ENCODE results near the gene COA7.

COA7 gene

DNA sequence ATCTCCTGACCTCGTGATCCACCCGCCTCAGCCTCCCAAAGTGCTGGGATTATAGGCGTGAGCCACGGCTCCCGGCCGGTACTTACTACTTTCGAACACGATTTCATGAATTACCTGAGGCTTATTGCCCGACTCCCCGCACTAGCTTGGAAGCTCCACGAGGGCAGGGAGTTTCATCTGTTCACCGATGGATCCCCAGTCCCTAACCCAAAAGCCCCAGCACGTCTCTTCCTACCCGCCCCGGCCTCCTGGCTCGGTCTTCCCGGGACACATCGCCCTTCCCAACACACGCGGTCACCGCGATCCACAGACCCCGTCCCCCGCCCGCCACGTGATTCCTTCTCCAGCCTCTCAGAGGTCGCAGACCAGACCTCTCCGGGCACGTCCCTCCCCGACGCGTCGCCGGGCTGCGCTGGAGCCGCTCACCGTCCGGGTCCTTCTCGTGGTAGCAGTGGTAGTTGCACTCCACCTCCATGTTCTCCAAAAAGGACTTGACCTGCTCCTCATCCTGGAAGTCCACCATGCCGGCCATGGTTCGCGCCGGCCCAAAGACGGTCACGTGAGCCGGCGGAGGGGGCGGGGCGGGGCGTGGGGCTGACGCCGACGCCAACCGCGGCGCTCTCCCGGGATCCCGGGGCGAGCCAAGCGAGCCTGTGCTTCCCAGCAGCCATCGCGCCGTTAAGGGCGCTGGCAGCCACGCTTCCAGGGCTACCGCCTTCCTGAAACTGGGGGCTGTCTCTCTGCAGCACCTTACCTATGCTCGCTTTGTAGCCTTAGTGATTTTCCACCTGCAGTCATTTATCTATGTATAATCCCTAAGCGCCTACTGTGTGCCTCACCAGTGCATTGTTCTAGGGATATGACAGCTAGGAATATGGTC is at the start of gene COA7 (continued):
- TF ChIP-seq, protein P1, sequence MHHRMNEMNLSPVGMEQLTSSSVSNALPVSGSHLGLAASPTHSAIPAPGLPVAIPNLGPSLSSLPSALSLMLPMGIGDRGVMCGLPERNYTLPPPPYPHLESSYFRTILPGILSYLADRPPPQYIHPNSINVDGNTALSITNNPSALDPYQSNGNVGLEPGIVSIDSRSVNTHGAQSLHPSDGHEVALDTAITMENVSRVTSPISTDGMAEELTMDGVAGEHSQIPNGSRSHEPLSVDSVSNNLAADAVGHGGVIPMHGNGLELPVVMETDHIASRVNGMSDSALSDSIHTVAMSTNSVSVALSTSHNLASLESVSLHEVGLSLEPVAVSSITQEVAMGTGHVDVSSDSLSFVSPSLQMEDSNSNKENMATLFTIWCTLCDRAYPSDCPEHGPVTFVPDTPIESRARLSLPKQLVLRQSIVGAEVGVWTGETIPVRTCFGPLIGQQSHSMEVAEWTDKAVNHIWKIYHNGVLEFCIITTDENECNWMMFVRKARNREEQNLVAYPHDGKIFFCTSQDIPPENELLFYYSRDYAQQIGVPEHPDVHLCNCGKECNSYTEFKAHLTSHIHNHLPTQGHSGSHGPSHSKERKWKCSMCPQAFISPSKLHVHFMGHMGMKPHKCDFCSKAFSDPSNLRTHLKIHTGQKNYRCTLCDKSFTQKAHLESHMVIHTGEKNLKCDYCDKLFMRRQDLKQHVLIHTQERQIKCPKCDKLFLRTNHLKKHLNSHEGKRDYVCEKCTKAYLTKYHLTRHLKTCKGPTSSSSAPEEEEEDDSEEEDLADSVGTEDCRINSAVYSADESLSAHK (tag by site-specific recombination; IDR thresholded peaks at IDR 0.05) = no peak
- TF ChIP-seq ZNF433 (tag by site-specific recombination; IDR thresholded peaks at IDR 0.05; ENCODE audit: low read depth) = no peak
- TF ChIP-seq ZNF350 (tag by site-specific recombination; IDR thresholded peaks at IDR 0.05) = no peak
- TF ChIP-seq GLI2 (tag by site-specific recombination; IDR thresholded peaks at IDR 0.05; ENCODE audit: borderline replicate concordance, low read depth) = no peak
- TF ChIP-seq HOXD13 (CRISPR knock-in tag; IDR thresholded peaks at IDR 0.05; ENCODE audit: borderline replicate concordance) = no peak
- no peak for TF ChIP-seq ZNF791 (tag by site-specific recombination; IDR thresholded peaks at IDR 0.05)
- no peak for TF ChIP-seq TSHZ1 (tag by site-specific recombination; IDR thresholded peaks at IDR 0.05; ENCODE audit: borderline replicate concordance)
- TF ChIP-seq ZNF140 (tag by site-specific recombination; IDR thresholded peaks at IDR 0.05) = no peak
- TF ChIP-seq ZNF449 (tag by site-specific recombination; IDR thresholded peaks at IDR 0.05) = no peak
- no peak for TF ChIP-seq ZNF16 (tag by site-specific recombination; IDR thresholded peaks at IDR 0.05; ENCODE audit: low read depth)
- TF ChIP-seq ZBTB21 (tag by site-specific recombination; IDR thresholded peaks at IDR 0.05) = peak; percentile 37; the same call in 1 of the 2 replicates
- TF ChIP-seq ZNF10 (tag by site-specific recombination; IDR thresholded peaks at IDR 0.05) = no peak
- TF ChIP-seq KLF16 (tag by site-specific recombination; IDR thresholded peaks at IDR 0.05) = peak; percentile 97
- peak; percentile 69 for TF ChIP-seq ZFHX2 (tag by site-specific recombination; conservative IDR thresholded peaks at IDR 0.05)
- no peak for TF ChIP-seq OVOL3 (tag by site-specific recombination; IDR thresholded peaks at IDR 0.05)
- peak; percentile 91 for TF ChIP-seq IKZF3 (tag by site-specific recombination; IDR thresholded peaks at IDR 0.05)
- TF ChIP-seq ZNF785 (tag by site-specific recombination; IDR thresholded peaks at IDR 0.05) = no peak
- TF ChIP-seq ZNF214 (tag by site-specific recombination; IDR thresholded peaks at IDR 0.05; ENCODE audit: borderline replicate concordance) = no peak
- TF ChIP-seq ZNF23 (tag by site-specific recombination; IDR thresholded peaks at IDR 0.05; ENCODE audit: borderline replicate concordance) = no peak
- TF ChIP-seq ZNF391 (tag by site-specific recombination; IDR thresholded peaks at IDR 0.05; ENCODE audit: borderline replicate concordance, low read depth) = peak; percentile 62; the same call in 1 of the 2 replicates
- no peak for TF ChIP-seq ZNF792 (tag by site-specific recombination; IDR thresholded peaks at IDR 0.05)
- no peak for TF ChIP-seq ZNF302 (tag by site-specific recombination; IDR thresholded peaks at IDR 0.05; ENCODE audit: low read depth)
- no peak for TF ChIP-seq HOXC10 (CRISPR knock-in tag; IDR thresholded peaks at IDR 0.05)
- no peak for TF ChIP-seq ZNF48 (tag by site-specific recombination; IDR thresholded peaks at IDR 0.05)
- TF ChIP-seq ZNF311 (tag by site-specific recombination; IDR thresholded peaks at IDR 0.05; ENCODE audit: borderline replicate concordance) = no peak
- TF ChIP-seq SP3 (tag by site-specific recombination; IDR thresholded peaks at IDR 0.05) = peak; percentile 91
- no peak for TF ChIP-seq SALL2 (tag by site-specific recombination; IDR thresholded peaks at IDR 0.05; ENCODE audit: borderline replicate concordance)
- peak; percentile 52 for TF ChIP-seq ZIC2 (tag by site-specific recombination; IDR thresholded peaks at IDR 0.05)
- TF ChIP-seq ZBTB8A (tag by site-specific recombination; IDR thresholded peaks at IDR 0.05) = peak; percentile 60; the same call in 1 of the 2 replicates
- TF ChIP-seq ZNF624 (tag by site-specific recombination; IDR thresholded peaks at IDR 0.05) = no peak
- 0 out of 2 replicates have a peak, but pooled peaks have one; percentile 53 for TF ChIP-seq ZSCAN30 (tag by site-specific recombination; IDR thresholded peaks at IDR 0.05)
- peak; percentile 32; the same call in 1 of the 2 replicates for TF ChIP-seq GFI1B (tag by site-specific recombination; IDR thresholded peaks at IDR 0.05)
